ENCODE measurements around the gene LIN9. TPM values are rescaled to one million over a fixed set of nuclear protein-coding genes. Genes with fewer than 3 reads are reported as not detected.

Gene LIN9
- total RNA-seq = 8.2 and 8.6 TPM in 2 replicates
- long read RNA-seq, transcript LIN9-204 (14 exons, 2,909 nt) = minor isoform, 5 of 47 reads
- long read RNA-seq, transcript LIN9-201 (15 exons, 3,567 nt) = major isoform, 25 of 47 reads
- long read RNA-seq, partial matches to known transcripts = 6 of 47 reads
- long read RNA-seq, other reads (novel, unspliced or antisense) = 10 of 47 reads

GRCh38 chr1:226308723-226309397 is at the start of gene LIN9:
Gene LIN9, minus strand, starts transcription at chr1:226309164. Its CDS starts 25 bp downstream, at chr1:226309139.
- peak within 1 kb of the TSS; percentile 93 for H3K27ac Mint-ChIP-seq
- peaks cover 6% of the 10 kb centered on the region for H3K4me1 Mint-ChIP-seq (ENCODE audit: low read depth)
- TF ChIP-seq CTCF (IDR thresholded peaks at IDR 0.05; ENCODE audit: unreplicated experiment) = no peak
- peaks cover 11% of the 10 kb centered on the region for H3K27me3 Mint-ChIP-seq
- DNase-seq (ENCODE audit: low spot score, unreplicated experiment) = peak; percentile 94
- H3K9me3 Mint-ChIP-seq (ENCODE audit: low read depth) = no peaks in the 10 kb centered on the region
- no peaks in the 10 kb centered on the region for H3K36me3 Mint-ChIP-seq (ENCODE audit: insufficient read depth)
- peak within 1 kb of the TSS; percentile 93 for H3K4me3 Mint-ChIP-seq (ENCODE audit: low read depth)

- Mint-ChIP-seq H3K27me3 (no peaks in the 10 kb centered on the region), H3K9me3 (ENCODE audit: low read depth) (no peaks in the 10 kb centered on the region), H3K4me3 (ENCODE audit: low read depth) (no peak overlapping the region), H3K36me3 (ENCODE audit: insufficient read depth) (peaks cover 18% of the 10 kb centered on the region), H3K4me1 (ENCODE audit: low read depth) (no peaks in the 10 kb centered on the region), H3K27ac (peak overlapping the region; percentile 71)
- DNase-seq (ENCODE audit: low spot score, unreplicated experiment) = no peak
- no peak for TF ChIP-seq CTCF (IDR thresholded peaks at IDR 0.05; ENCODE audit: unreplicated experiment)
Observed at GRCh38 chr1:226357416-226357815, 48.5 kb upstream of the LIN9 start.

GRCh38 chr1:226355669-226356551 is 46.9 kb upstream of the LIN9 start:
- Mint-ChIP-seq H3K9me3 (ENCODE audit: low read depth) (no peaks in the 10 kb centered on the region), H3K27ac (no peak overlapping the region)
- no peak for DNase-seq (ENCODE audit: low spot score, unreplicated experiment)

GRCh38 chr1:226355016-226355415 is 46.1 kb upstream of the LIN9 start:
- Mint-ChIP-seq H3K27ac (no peak overlapping the region), H3K4me3 (ENCODE audit: low read depth) (no peak overlapping the region), H3K9me3 (ENCODE audit: low read depth) (no peaks in the 10 kb centered on the region), H3K36me3 (ENCODE audit: insufficient read depth) (peaks cover 9% of the 10 kb centered on the region), H3K27me3 (no peaks in the 10 kb centered on the region), H3K4me1 (ENCODE audit: low read depth) (peaks cover 6% of the 10 kb centered on the region)
- TF ChIP-seq CTCF (IDR thresholded peaks at IDR 0.05; ENCODE audit: unreplicated experiment) = no peak
- no peak for DNase-seq (ENCODE audit: low spot score, unreplicated experiment)

More at GRCh38 chr1:226355669-226356551, 46.9 kb upstream of the LIN9 start:
- peaks cover 12% of the 10 kb centered on the region for H3K36me3 Mint-ChIP-seq (ENCODE audit: insufficient read depth)
- no peaks in the 10 kb centered on the region for H3K4me1 Mint-ChIP-seq (ENCODE audit: low read depth)
- no peak for TF ChIP-seq CTCF (IDR thresholded peaks at IDR 0.05; ENCODE audit: unreplicated experiment)
- no peak overlapping the region for H3K4me3 Mint-ChIP-seq (ENCODE audit: low read depth)
- H3K27me3 Mint-ChIP-seq = no peaks in the 10 kb centered on the region

All from progenitor cell of endocrine pancreas (in vitro differentiated cells).